Measurements from ENCODE around the gene SMIM21. TPM values are rescaled to one million over a fixed set of nuclear protein-coding genes. Genes with fewer than 3 reads are reported as not detected.

Gene SMIM21
- total RNA-seq, 1 experiment from 2014 or later, result not detected

- Histone ChIP-seq H3K27me3 (replicated peaks; ENCODE audit: control insufficient read depth, insufficient read depth, low read length) (no peaks in the 10 kb centered on the region), H3K4me1 (no peaks in the 10 kb centered on the region), H3K9me3 (no peaks in the 10 kb centered on the region), H3K36me3 (ENCODE audit: control insufficient read depth, insufficient read depth, low read length) (no peaks in the 10 kb centered on the region), H3K4me3 (ENCODE audit: low read depth, low read length) (no peak overlapping the region)
- Mint-ChIP-seq H3K27me3 (ENCODE audit: insufficient read depth, unreplicated experiment) (no peaks in the 10 kb centered on the region), H3K9me3 (ENCODE audit: unreplicated experiment) (no peaks in the 10 kb centered on the region), H3K4me3 (ENCODE audit: unreplicated experiment) (no peak overlapping the region), H3K27ac (ENCODE audit: unreplicated experiment) (no peak overlapping the region), H3K36me3 (ENCODE audit: insufficient read depth, unreplicated experiment) (no peaks in the 10 kb centered on the region), H3K4me1 (ENCODE audit: low read depth, unreplicated experiment) (no peaks in the 10 kb centered on the region)
- no TSS peak for BruUV-seq (replicated peaks)
- ChIA-PET CTCF (no interaction called here), POLR2A (no interaction called here)
- TF ChIP-seq CTCF (IDR thresholded peaks at IDR 0.05; ENCODE audit: insufficient read depth in 1 of 2, low read depth in 1 of 2, low read length in 1 of 2, severe bottlenecking in 1 of 2, unreplicated experiment in 1 of 2), result no peak
- DNase-seq, result no peak
- intact Hi-C loops (cut with micrococcal nuclease; ENCODE audit: unreplicated experiment), result no loop called here
Measured at GRCh38 chr18:75418293-75419005, 9.1 kb downstream of the SMIM21 start.

GRCh38 chr18:75410611-75411010 lies 16.9 kb downstream of the SMIM21 start:
- no peaks in the 10 kb centered on the region for H3K27me3 Mint-ChIP-seq (ENCODE audit: insufficient read depth, unreplicated experiment)
- BruUV-seq (replicated peaks), result no TSS peak
- no peaks in the 10 kb centered on the region for H3K4me1 ChIP-seq
- H3K4me3 ChIP-seq (ENCODE audit: low read depth, low read length), result no peak overlapping the region
- ChIA-PET CTCF (no interaction called here), POLR2A (no interaction called here)
- H3K27me3 ChIP-seq (replicated peaks; ENCODE audit: control insufficient read depth, insufficient read depth, low read length), result no peaks in the 10 kb centered on the region
- H3K36me3 ChIP-seq (ENCODE audit: control insufficient read depth, insufficient read depth, low read length), result no peaks in the 10 kb centered on the region
- H3K9me3 Mint-ChIP-seq (ENCODE audit: unreplicated experiment), result no peaks in the 10 kb centered on the region
- intact Hi-C loops (cut with micrococcal nuclease; ENCODE audit: unreplicated experiment), result no loop called here
- no peaks in the 10 kb centered on the region for H3K36me3 Mint-ChIP-seq (ENCODE audit: insufficient read depth, unreplicated experiment)
- no peak for DNase-seq
- no peak for TF ChIP-seq CTCF (IDR thresholded peaks at IDR 0.05; ENCODE audit: insufficient read depth in 1 of 2, low read depth in 1 of 2, low read length in 1 of 2, severe bottlenecking in 1 of 2, unreplicated experiment in 1 of 2)
- no peaks in the 10 kb centered on the region for H3K4me1 Mint-ChIP-seq (ENCODE audit: low read depth, unreplicated experiment)
- no peak overlapping the region for H3K27ac Mint-ChIP-seq (ENCODE audit: unreplicated experiment)
- H3K9me3 ChIP-seq, result no peaks in the 10 kb centered on the region
- no peak overlapping the region for H3K4me3 Mint-ChIP-seq (ENCODE audit: unreplicated experiment)

GRCh38 chr18:75409806-75410205 lies 17.7 kb downstream of the SMIM21 start:
- Mint-ChIP-seq H3K27me3 (ENCODE audit: insufficient read depth, unreplicated experiment) (peaks cover under 1% of the 10 kb centered on the region), H3K36me3 (ENCODE audit: insufficient read depth, unreplicated experiment) (no peaks in the 10 kb centered on the region), H3K4me1 (ENCODE audit: low read depth, unreplicated experiment) (no peaks in the 10 kb centered on the region), H3K9me3 (ENCODE audit: unreplicated experiment) (no peaks in the 10 kb centered on the region), H3K27ac (ENCODE audit: unreplicated experiment) (no peak overlapping the region), H3K4me3 (ENCODE audit: unreplicated experiment) (no peak overlapping the region)
- CTCF ChIA-PET, result no interaction called here
- intact Hi-C loops (cut with micrococcal nuclease; ENCODE audit: unreplicated experiment), result no loop called here
- H3K36me3 ChIP-seq (ENCODE audit: control insufficient read depth, insufficient read depth, low read length), result no peaks in the 10 kb centered on the region
- no peaks in the 10 kb centered on the region for H3K9me3 ChIP-seq
- BruUV-seq (replicated peaks), result no TSS peak
- no peak for TF ChIP-seq CTCF (IDR thresholded peaks at IDR 0.05; ENCODE audit: insufficient read depth in 1 of 2, low read depth in 1 of 2, low read length in 1 of 2, severe bottlenecking in 1 of 2, unreplicated experiment in 1 of 2)
- no peak for DNase-seq
- no peaks in the 10 kb centered on the region for H3K4me1 ChIP-seq
- POLR2A ChIA-PET, result no interaction called here
- no peak overlapping the region for H3K4me3 ChIP-seq (ENCODE audit: low read depth, low read length)
- no peaks in the 10 kb centered on the region for H3K27me3 ChIP-seq (replicated peaks; ENCODE audit: control insufficient read depth, insufficient read depth, low read length)

Measured in Caco-2 (cell line).